ENCODE measurements around the gene SDK1. TPM values are rescaled to one million over a fixed set of nuclear protein-coding genes. Genes with fewer than 3 reads are reported as not detected.
A peak's percentile ranks its signal among the peaks of the same experiment; 100 is the strongest.

Gene SDK1
- total and polyA plus RNA-seq, 2 of the 8 experiments (the other 6 are each of a cell fraction or from before 2014, with no cell fraction given): 3.3 to 7.2 TPM

- POLR2A ChIA-PET (ENCODE audit: partially characterized antibody): no interaction called here
- Histone ChIP-seq H3K4me3 (ENCODE audit: extremely low read depth in 1 of 4, insufficient read depth in 2 of 4, low read depth in 3 of 4, low read length in 4 of 4) (no peak overlapping the region), H2BK15ac (ENCODE audit: low read length) (peak overlapping the region; percentile 76; the same call in 1 of the 2 replicates), H3K27me3 (replicated peaks in 1 of 4; ENCODE audit: control insufficient read depth in 3 of 4, extremely low read depth in 1 of 4, insufficient read depth in 3 of 4, low read length in 3 of 4) (no peaks in the 10 kb centered on the region), H3K4me2 (ENCODE audit: insufficient read depth in 1 of 2, low read depth in 2 of 2, low read length in 2 of 2) (no peak overlapping the region), H3K4ac (replicated peaks; ENCODE audit: insufficient read length, low read depth, low read length) (no peak overlapping the region), H2AFZ (ENCODE audit: low read length) (no peak overlapping the region), H3K4me1 (replicated peaks in 1 of 4; ENCODE audit: control insufficient read depth in 3 of 4, insufficient read depth in 4 of 4, low read length in 3 of 4) (peaks cover 5 to 25% (median 18%) of the 10 kb centered on the region in 4 experiments), H2AK5ac (ENCODE audit: low read depth, low read length) (peak overlapping the region; percentile 46; the same call in 1 of the 2 replicates), H2BK20ac (ENCODE audit: low read length) (peak overlapping the region; percentile 68; the same call in 1 of the 2 replicates), H3K9me3 (ENCODE audit: insufficient read depth in 2 of 2, low read depth in 1 of 2, low read length in 1 of 2) (no peaks in the 10 kb centered on the region), H2BK120ac (replicated peaks; ENCODE audit: low read depth, low read length) (no peak overlapping the region), H4K8ac (ENCODE audit: extremely low read depth, insufficient read depth, low read length) (no peak overlapping the region), H4K5ac (ENCODE audit: insufficient read length, low read depth, low read length) (no peak overlapping the region), H3K27ac (ENCODE audit: low read depth, low read length) (no peak overlapping the region), H3K23me2 (ENCODE audit: low read depth, low read length) (no peaks in the 10 kb centered on the region), H3K79me2 (ENCODE audit: control insufficient read depth in 1 of 2, insufficient read depth in 2 of 2, low read length in 2 of 2) (no peaks in the 10 kb centered on the region), H3K14ac (ENCODE audit: insufficient read length) (no peak overlapping the region), H3K79me1 (ENCODE audit: low read depth, low read length) (no peaks in the 10 kb centered on the region), H3K56ac (replicated peaks; ENCODE audit: insufficient read length, low read depth, low read length) (no peak overlapping the region), H4K20me1 (replicated peaks in 1 of 2; ENCODE audit: control insufficient read depth in 1 of 2, insufficient read depth in 2 of 2, low read length in 2 of 2) (no peaks in the 10 kb centered on the region), H2BK5ac (ENCODE audit: low read depth, low read length) (no peak overlapping the region), H2BK12ac (ENCODE audit: low read depth, low read length) (peak overlapping the region; percentile 75; the same call in 1 of the 2 replicates), H3K23ac (ENCODE audit: insufficient read length) (no peak overlapping the region), H3K9ac (replicated peaks in 1 of 4; ENCODE audit: extremely low read depth in 1 of 4, low read depth in 3 of 4, low read length in 3 of 4) (no peak overlapping the region), H4K91ac (replicated peaks; ENCODE audit: insufficient read length, low read length) (peak overlapping the region; percentile 39), H3K36me3 (ENCODE audit: control insufficient read depth in 2 of 4, insufficient read depth in 4 of 4, low read length in 3 of 4) (no peaks in the 10 kb centered on the region), H3K18ac (ENCODE audit: extremely low read depth, low read length) (peak overlapping the region; percentile 40; the same call in 1 of the 2 replicates)
- 96% methylated on average over 4 of the region's 4 CpGs; no CpG with 5 or more reads in 1 of the 2 experiments for WGBS, 2 experiments (ENCODE audit: extremely low coverage in 1 of 2, insufficient coverage in 1 of 2, insufficient read length in 1 of 2, insufficient replicate concordance in 2 of 2, low coverage in 1 of 2, low lambda C conversion rate in 2 of 2, missing lambda C conversion rate in 1 of 2)
- DNase-seq (ENCODE audit: low read depth in 1 of 2, low spot score in 2 of 2) (peak in 1 of 2 experiments; percentile 33), FAIRE-seq (no peak)
- CTCF ChIA-PET (ENCODE audit: partially characterized antibody): interaction anchor here (0.7 to 1.2 kb wide), 2 partner anchors 34 to 43 kb away, joined by 3 read pairs; no protein-coding TSS in a partner anchor
- no peak for TF ChIP-seq TCF12 (IDR thresholded peaks at IDR 0.05; ENCODE audit: low read depth, low read length)
- TF ChIP-seq BRCA1 (IDR thresholded peaks at IDR 0.05; ENCODE audit: low read depth, low read length): no peak
- TF ChIP-seq CBX5 (IDR thresholded peaks at IDR 0.05; ENCODE audit: low read depth, low read length): no peak
- TF ChIP-seq PHF8 (conservative IDR thresholded peaks at IDR 0.05; ENCODE audit: low read depth, low read length): no peak
- TF ChIP-seq, protein P1, sequence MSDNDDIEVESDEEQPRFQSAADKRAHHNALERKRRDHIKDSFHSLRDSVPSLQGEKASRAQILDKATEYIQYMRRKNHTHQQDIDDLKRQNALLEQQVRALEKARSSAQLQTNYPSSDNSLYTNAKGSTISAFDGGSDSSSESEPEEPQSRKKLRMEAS (IDR thresholded peaks at IDR 0.05): no peak
- TF ChIP-seq JUND (IDR thresholded peaks at IDR 0.05; ENCODE audit: low read length): no peak
- no peak for TF ChIP-seq ASH2L (IDR thresholded peaks at IDR 0.05; ENCODE audit: low read length)
Observed at GRCh38 chr7:4037877-4038276, 736.8 kb downstream of the SDK1 start.
